Activated CD4-positive, CD25-positive, alpha-beta regulatory T cell treated with anti-CD3 and anti-CD28 coated beads, Interleukin-2, amount 50 U/mL, for 24 hours (primary cell): ENCODE measurements around the gene ELFN1.
A peak's percentile ranks its signal among the peaks of the same experiment; 100 is the strongest.

Experiments used
- ATAC-seq, 2 donors: fragments of 150-1000 bp; cut with Tn5 transposase; one replicate each; pipeline ENCODE4 v1.10.0; 2021; ENCODE audit warnings: mild to moderate bottlenecking in 1 of 2, moderate library complexity in 1 of 2

Gene ELFN1

DNA sequence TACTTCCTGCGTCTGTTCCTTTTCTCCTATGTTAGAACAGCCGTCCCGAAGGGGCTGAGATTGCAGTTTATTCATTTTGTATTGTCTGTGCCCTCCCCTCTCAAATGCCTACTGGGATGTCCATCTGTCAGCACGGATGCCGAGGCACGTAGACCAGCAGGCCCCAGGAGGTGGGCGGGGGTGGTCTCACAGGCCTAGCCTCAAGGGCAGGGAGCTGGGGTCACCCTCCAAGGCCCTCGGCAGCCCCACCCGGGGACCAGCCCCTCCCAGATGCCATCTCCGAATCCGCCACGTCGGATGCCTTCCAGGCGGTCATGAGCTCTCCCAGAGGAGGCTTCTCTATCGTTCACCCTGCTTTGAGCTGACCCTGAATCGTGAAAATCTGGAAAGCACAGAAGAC lies 59.7 kb downstream of the ELFN1 start:
- ATAC-seq = no peak

- no peak for ATAC-seq
These were observed 62.0 kb downstream of the ELFN1 start for GRCh38 chr7:1732072-1732471.

- ATAC-seq = no peak
These were observed 62.6 kb downstream of the ELFN1 start for GRCh38 chr7:1732645-1733044.

- peak; percentile 53 to 81 for ATAC-seq
These were observed 63.3 kb downstream of the ELFN1 start for GRCh38 chr7:1733206-1733907.

GRCh38 chr7:1733908-1734730 lies 64.0 kb downstream of the ELFN1 start:
- peak in 1 of 2 donors; percentile 14 for ATAC-seq

GRCh38 chr7:1735262-1735661 lies 65.2 kb downstream of the ELFN1 start:
- no peak for ATAC-seq

- no peak for ATAC-seq
These were observed 65.9 kb downstream of the ELFN1 start for GRCh38 chr7:1735806-1736483.

- no peak for ATAC-seq
These were observed 66.4 kb downstream of the ELFN1 start for GRCh38 chr7:1736484-1736817.

- no peak for ATAC-seq
These were observed 66.8 kb downstream of the ELFN1 start for GRCh38 chr7:1736830-1737229.

DNA sequence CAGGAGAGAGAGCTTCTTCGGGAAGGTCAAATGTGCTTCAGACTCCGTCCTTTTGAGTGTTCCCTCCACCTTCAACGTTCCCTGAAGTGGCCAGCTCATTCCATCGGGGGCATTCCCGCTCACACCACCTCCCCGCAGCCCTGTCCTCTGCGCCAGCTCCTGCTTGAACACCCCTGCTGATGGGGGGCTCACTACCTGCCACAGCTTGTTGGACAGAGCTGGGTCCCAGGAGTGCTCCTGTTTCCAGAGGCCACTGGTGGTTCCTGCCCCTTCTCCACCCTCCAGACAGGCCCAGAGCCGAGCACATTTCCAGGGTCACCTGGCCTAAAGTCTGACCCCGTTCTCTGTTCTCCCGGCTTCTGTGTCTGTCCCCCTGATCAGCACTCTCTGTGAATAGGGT lies 67.4 kb downstream of the ELFN1 start:
- no peak for ATAC-seq

DNA sequence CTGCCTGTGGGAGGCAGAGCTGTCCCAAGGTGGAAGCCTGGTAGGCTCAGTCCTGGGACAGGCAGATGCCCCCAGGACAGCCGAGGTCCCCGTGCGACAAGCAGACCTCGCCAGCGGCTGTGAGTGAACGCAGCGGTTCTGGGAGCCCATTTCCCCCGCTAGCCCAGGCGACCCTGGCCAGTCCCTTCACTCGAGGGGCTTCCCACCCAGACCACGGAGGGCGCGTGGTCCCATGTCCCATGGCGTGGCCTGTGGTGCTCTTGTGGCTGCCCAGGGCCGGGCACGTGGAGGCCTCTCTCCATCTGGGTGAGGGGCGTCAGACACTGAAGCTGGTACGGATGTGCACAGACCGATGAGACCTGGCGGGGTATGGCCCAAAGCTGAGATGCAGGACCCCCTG lies 67.9 kb downstream of the ELFN1 start:
- no peak for ATAC-seq

DNA sequence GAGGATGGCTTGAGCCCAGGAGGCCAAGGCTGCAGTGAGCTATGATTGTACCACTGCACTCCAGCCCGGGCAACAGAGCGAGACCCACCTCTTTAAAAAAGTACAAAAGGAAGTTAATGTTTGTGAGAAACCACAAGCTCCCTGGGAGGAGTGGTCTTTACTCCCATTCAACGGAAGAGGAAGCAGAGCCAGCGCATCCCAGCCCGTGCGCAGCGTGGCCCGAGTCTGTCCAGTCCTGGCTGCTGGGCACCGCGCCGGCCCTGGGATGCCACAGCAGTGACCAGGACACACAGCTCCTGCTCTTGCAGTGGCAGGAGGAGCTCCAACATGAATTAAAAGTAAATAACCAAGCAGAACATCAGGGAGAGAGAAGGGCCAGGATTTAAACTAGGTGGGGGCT lies 68.4 kb downstream of the ELFN1 start:
- no peak for ATAC-seq

- no peak for ATAC-seq
These were observed 68.9 kb downstream of the ELFN1 start for GRCh38 chr7:1738956-1739355.

GRCh38 chr7:1739593-1739992 lies 69.5 kb downstream of the ELFN1 start:
- no peak for ATAC-seq

GRCh38 chr7:1740214-1740613 lies 70.1 kb downstream of the ELFN1 start:
- ATAC-seq = no peak

DNA sequence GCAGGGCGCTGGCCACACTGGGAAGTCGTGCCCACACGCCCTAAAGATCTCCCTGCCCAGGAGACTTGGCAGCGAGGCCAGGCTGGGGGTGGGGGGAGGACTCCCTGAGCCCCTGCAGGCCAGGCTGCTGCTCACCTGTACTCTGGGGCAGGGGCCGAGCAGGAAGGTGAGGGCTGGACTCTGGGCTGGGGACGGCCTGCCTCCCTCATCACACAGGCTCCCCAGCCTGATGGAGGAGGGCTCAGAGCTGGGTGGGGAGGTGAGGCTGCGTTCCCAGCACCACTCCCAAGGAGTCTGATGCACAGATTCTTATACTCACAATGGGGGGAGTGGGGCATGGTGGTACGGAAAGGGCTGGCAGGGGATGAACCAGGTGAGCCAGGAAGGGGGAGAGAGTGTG lies 71.2 kb downstream of the ELFN1 start:
- ATAC-seq = no peak

GRCh38 chr7:1741751-1742554 lies 71.9 kb downstream of the ELFN1 start:
- ATAC-seq = peak in 1 of 2 donors; percentile 36

GRCh38 chr7:1742555-1743303 lies 72.7 kb downstream of the ELFN1 start:
- ATAC-seq = peak in 1 of 2 donors; percentile 36

DNA sequence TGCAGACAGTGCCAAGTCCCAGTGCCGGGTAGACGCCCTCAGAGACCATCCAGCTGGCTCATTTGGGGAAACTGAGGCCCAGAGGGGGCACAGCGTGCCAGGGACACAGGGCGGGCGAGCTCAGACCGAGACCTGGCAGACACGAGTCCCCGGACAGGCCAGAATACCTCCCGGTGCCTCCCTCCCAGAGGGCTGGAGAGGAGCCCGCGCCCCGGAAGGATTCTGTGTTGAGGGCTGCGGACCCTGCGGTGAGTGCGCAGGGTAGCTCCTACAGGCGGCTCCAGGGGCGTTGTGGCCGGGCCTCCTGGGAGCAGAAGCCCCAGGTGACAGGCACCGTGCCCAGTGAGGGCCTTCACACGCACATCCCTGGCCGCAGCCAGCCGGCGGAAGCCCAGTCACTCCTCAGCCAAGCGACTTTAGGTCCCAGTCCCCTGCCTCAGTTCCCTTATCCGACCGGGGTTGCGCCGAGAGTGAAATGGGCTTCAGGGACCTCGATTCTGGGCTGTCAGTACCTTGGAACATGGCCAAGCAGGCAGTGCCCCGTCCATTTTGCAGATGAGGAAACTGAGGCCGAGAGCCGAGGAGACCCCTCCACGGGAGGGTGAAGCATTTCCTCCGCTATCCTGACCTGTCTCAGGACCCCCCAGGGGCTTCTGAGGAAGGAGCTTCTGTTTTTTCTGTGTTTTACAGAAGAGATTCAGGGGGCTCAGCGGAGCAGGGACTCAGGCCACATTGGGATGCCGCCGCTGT lies 73.6 kb downstream of the ELFN1 start:
- ATAC-seq = no peak

GRCh38 chr7:1744296-1745017 lies 74.4 kb downstream of the ELFN1 start:
- ATAC-seq = no peak
